MCF 10A (cell line): ENCODE measurements around the gene KCNMB2. TPM values are rescaled to one million over a fixed set of nuclear protein-coding genes. Genes with fewer than 3 reads are reported as not detected.

Source experiments
- BruUV-seq: library from RNA; stranded (reverse); fragments of 400-500 nt; replicated peaks from 2 replicates; lab custom pipeline; 2021; lab: Mats Ljungman, UMichigan
- CTCF ChIA-PET: fragments of 300-600 bp; sonication (Branson Sonifier 250); formaldehyde crosslinking; extraction: SDS; loops from one replicate; lab custom pipeline; 2021; ENCODE audit warnings: antibody characterized with exemption, inconsistent platforms; lab: Yijun Ruan, JAX
- POLR2A ChIA-PET: fragments of 300-600, 350-650 bp; sonication (Branson Sonifier 250); formaldehyde crosslinking; extraction: SDS; loops from one replicate; lab custom pipeline; 2020; ENCODE audit warnings: antibody characterized with exemption, inconsistent platforms; lab: Yijun Ruan, JAX
- DNase-seq: peaks from one replicate; pipeline ENCODE4 v3.0.0-alpha.2; 2018; ENCODE audit not compliant: unreplicated experiment
- H3K27ac Mint-ChIP-seq: one replicate; pipeline ENCODE4 v1.8.0; 2022; ENCODE audit warnings: mild to moderate bottlenecking, low read depth, mixed read lengths; ENCODE audit not compliant: unreplicated experiment
- H3K27me3 Mint-ChIP-seq: one replicate; pipeline ENCODE4 v1.8.0; 2022; ENCODE audit warnings: mixed read lengths; ENCODE audit not compliant: insufficient read depth, unreplicated experiment
- H3K36me3 Mint-ChIP-seq: one replicate; pipeline ENCODE4 v1.8.0; 2022; ENCODE audit warnings: mild to moderate bottlenecking, moderate library complexity, mixed read lengths; ENCODE audit not compliant: insufficient read depth, unreplicated experiment
- H3K4me1 Mint-ChIP-seq: one replicate; pipeline ENCODE4 v1.8.0; 2022; ENCODE audit warnings: mixed read lengths; ENCODE audit not compliant: insufficient read depth, unreplicated experiment
- H3K4me3 Mint-ChIP-seq: one replicate; pipeline ENCODE4 v1.8.0; 2022; ENCODE audit warnings: mild to moderate bottlenecking, moderate library complexity, mixed read lengths; ENCODE audit not compliant: unreplicated experiment
- H3K9me3 Mint-ChIP-seq: one replicate; pipeline ENCODE4 v1.8.0; 2022; ENCODE audit warnings: mixed read lengths; ENCODE audit not compliant: unreplicated experiment
- CTCF ChIP-seq: fragments of 200-600 bp; IDR thresholded peaks from one replicate; pipeline ENCODE4 v1.8.0; 2022; ENCODE audit warnings: antibody characterized with exemption, mild to moderate bottlenecking; ENCODE audit not compliant: unreplicated experiment
- intact Hi-C: fragments of 100-400 bp; cut with micrococcal nuclease; formaldehyde crosslinking; loops from 2 replicates; pipeline ENCODE4 v1.14.1; 2022
- total RNA-seq: library from RNA; stranded (reverse); gene quantifications from 2 replicates; pipeline ENCODE4 v1.2.3, GENCODE V29; 2022

Gene KCNMB2
- total RNA-seq, 1 experiment from 2014 or later = not detected

GRCh38 chr3:178498871-178499270 lies 37.4 kb upstream of the KCNMB2 start:
- no TSS peak for BruUV-seq
- no peaks in the 10 kb centered on the region for H3K27me3 Mint-ChIP-seq
- no peak overlapping the region for H3K4me3 Mint-ChIP-seq
- intact Hi-C loops = no loop called here
- no peak for DNase-seq
- H3K27ac Mint-ChIP-seq = no peak overlapping the region
- peaks cover 14% of the 10 kb centered on the region for H3K9me3 Mint-ChIP-seq
- no peaks in the 10 kb centered on the region for H3K36me3 Mint-ChIP-seq
- TF ChIP-seq CTCF = no peak
- H3K4me1 Mint-ChIP-seq = no peaks in the 10 kb centered on the region
- ChIA-PET CTCF (no interaction called here), POLR2A (no interaction called here)

GRCh38 chr3:178500631-178501030 lies 35.6 kb upstream of the KCNMB2 start:
- intact Hi-C loops = no loop called here
- no TSS peak for BruUV-seq
- Mint-ChIP-seq H3K27ac (no peak overlapping the region), H3K9me3 (peaks cover 14% of the 10 kb centered on the region), H3K27me3 (no peaks in the 10 kb centered on the region), H3K36me3 (no peaks in the 10 kb centered on the region), H3K4me1 (no peaks in the 10 kb centered on the region), H3K4me3 (no peak overlapping the region)
- no peak for DNase-seq
- CTCF ChIA-PET = no interaction called here
- TF ChIP-seq CTCF = no peak
- POLR2A ChIA-PET = no interaction called here

- Mint-ChIP-seq H3K4me3 (no peak overlapping the region), H3K36me3 (no peaks in the 10 kb centered on the region), H3K4me1 (no peaks in the 10 kb centered on the region), H3K27me3 (no peaks in the 10 kb centered on the region), H3K27ac (no peak overlapping the region), H3K9me3 (no peaks in the 10 kb centered on the region)
- CTCF ChIA-PET = no interaction called here
- DNase-seq = no peak
- POLR2A ChIA-PET = interaction anchor here (0.9 to 1.0 kb wide), 2 partner anchors 19 to 23 kb away, joined by 3 read pairs; no protein-coding TSS in a partner anchor
- intact Hi-C loops = no loop called here
- no TSS peak for BruUV-seq
- TF ChIP-seq CTCF = no peak
These were observed 32.1 kb upstream of the KCNMB2 start for GRCh38 chr3:178504128-178504527.

- no peak overlapping the region for H3K4me3 Mint-ChIP-seq
- BruUV-seq = no TSS peak
- H3K9me3 Mint-ChIP-seq = no peaks in the 10 kb centered on the region
- ChIA-PET CTCF (interaction anchor here (1.3 kb wide), 1 partner anchor 11 kb away, joined by 5 read pairs; no protein-coding TSS in a partner anchor), POLR2A (no interaction called here)
- no peaks in the 10 kb centered on the region for H3K4me1 Mint-ChIP-seq
- H3K27ac Mint-ChIP-seq = no peak overlapping the region
- DNase-seq = no peak
- H3K27me3 Mint-ChIP-seq = no peaks in the 10 kb centered on the region
- H3K36me3 Mint-ChIP-seq = no peaks in the 10 kb centered on the region
- no peak for TF ChIP-seq CTCF
- intact Hi-C loops = no loop called here
These were observed 30.4 kb upstream of the KCNMB2 start for GRCh38 chr3:178505832-178506231.
